ENCODE data around the gene CHD9.

DNA sequence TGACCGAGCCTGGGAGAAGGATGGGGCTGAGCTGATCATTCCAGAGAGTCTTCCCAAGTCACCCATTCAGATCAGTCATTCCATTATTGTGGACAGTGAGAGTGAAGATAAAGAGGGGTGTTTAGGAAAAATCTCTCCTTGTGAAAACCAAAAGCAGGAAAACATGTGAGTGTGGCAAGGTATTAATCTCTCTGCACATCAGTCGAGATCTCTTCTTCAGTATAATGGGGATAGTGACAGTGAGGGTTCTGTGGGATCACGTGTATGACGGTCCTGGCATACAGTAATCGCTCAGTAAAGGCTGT, 35.4 kb downstream of the CHD9 start:
- TF ChIP-seq, protein P1, sequence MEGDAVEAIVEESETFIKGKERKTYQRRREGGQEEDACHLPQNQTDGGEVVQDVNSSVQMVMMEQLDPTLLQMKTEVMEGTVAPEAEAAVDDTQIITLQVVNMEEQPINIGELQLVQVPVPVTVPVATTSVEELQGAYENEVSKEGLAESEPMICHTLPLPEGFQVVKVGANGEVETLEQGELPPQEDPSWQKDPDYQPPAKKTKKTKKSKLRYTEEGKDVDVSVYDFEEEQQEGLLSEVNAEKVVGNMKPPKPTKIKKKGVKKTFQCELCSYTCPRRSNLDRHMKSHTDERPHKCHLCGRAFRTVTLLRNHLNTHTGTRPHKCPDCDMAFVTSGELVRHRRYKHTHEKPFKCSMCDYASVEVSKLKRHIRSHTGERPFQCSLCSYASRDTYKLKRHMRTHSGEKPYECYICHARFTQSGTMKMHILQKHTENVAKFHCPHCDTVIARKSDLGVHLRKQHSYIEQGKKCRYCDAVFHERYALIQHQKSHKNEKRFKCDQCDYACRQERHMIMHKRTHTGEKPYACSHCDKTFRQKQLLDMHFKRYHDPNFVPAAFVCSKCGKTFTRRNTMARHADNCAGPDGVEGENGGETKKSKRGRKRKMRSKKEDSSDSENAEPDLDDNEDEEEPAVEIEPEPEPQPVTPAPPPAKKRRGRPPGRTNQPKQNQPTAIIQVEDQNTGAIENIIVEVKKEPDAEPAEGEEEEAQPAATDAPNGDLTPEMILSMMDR (IDR thresholded peaks at IDR 0.05; ENCODE audit: low read length), result no peak
- TF ChIP-seq EZH2 (IDR thresholded peaks at IDR 0.05; ENCODE audit: borderline replicate concordance, low read length), result no peak

All from OCI-LY1 (cell line).